Mammary epithelial cell (primary cell): ENCODE data around the gene ACOT7.

Source experiments
- EZH2 ChIP-seq: IDR thresholded peaks from 2 replicates; pipeline ENCODE4 v1.6.1; 2012; ENCODE audit warnings: low read length, inconsistent platforms, borderline replicate concordance
- TF ChIP-seq, protein P1 (sequence below), 2 donors: IDR thresholded peaks in 1 of 2; conservative IDR thresholded peaks in 1 of 2; 2 replicates each; pipeline ENCODE4 v1.5.1; 2011 to 2012; ENCODE audit warnings: inconsistent platforms in 2 of 2, low read length in 2 of 2, mild to moderate bottlenecking in 2 of 2, control low read depth in 1 of 2, low read depth in 1 of 2; ENCODE audit not compliant: insufficient read depth in 1 of 2; ENCODE audit errors: extremely low read depth in 1 of 2

DNA sequence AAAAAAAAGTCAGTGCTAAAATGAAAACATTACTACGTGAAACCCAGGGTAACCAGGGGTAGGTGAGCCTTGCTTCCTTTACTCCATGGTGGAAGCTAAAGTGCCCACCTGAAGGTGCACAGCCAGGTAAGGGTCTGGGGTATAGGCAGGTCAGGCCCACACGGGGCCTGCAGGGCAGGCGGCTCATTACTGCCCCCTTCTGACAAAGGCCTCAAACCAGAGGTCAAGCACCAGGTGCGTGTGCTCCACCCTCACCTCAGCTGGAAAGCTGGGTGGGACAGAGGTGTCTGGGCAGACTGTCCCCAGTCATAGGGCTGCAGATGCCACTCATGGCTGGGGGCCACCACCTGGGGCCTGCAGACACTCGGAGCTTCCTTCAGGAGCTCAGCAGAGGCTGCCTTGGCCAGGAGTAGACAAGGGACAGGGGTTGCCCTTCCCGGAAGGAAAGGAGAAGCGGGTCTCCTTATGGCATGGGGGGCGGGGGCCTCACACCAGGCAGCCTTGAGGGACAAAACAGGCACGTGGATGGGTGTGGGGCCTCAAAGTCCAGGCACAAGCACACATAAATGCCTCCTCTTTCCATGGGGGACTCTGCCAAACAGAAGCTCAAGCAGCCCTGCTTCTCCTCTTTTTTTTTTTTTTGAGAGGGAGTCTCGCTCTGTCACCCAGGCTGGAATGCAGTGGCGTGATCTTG, 36.2 kb downstream of the ACOT7 start:
- TF ChIP-seq, protein P1, sequence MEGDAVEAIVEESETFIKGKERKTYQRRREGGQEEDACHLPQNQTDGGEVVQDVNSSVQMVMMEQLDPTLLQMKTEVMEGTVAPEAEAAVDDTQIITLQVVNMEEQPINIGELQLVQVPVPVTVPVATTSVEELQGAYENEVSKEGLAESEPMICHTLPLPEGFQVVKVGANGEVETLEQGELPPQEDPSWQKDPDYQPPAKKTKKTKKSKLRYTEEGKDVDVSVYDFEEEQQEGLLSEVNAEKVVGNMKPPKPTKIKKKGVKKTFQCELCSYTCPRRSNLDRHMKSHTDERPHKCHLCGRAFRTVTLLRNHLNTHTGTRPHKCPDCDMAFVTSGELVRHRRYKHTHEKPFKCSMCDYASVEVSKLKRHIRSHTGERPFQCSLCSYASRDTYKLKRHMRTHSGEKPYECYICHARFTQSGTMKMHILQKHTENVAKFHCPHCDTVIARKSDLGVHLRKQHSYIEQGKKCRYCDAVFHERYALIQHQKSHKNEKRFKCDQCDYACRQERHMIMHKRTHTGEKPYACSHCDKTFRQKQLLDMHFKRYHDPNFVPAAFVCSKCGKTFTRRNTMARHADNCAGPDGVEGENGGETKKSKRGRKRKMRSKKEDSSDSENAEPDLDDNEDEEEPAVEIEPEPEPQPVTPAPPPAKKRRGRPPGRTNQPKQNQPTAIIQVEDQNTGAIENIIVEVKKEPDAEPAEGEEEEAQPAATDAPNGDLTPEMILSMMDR (conservative IDR thresholded peaks at IDR 0.05 in 1 of 2, IDR thresholded peaks at IDR 0.05 in 1 of 2; ENCODE audit: extremely low read depth in 1 of 2, insufficient read depth in 1 of 2, low read depth in 1 of 2, low read length in 2 of 2), result no peak
- no peak for TF ChIP-seq EZH2
